T-helper 2 cell treated with Interferon-gamma antibody and Interleukin-4, amounts not matched to agents 100 ng/mL and 5 ng/mL, for 36 hours (primary cell): ENCODE results near the gene TAOK3. TPM values are rescaled to one million over a fixed set of nuclear protein-coding genes. Genes with fewer than 3 reads are reported as not detected.

Experiments used
- intact Hi-C: fragments of 100-400 bp; cut with micrococcal nuclease; formaldehyde crosslinking; loops from one replicate; pipeline ENCODE4 v1.15.1; 2023
- total RNA-seq: library from RNA; stranded (reverse); gene quantifications from 2 replicates; pipeline ENCODE4 v1.2.3, GENCODE V29; 2022

Gene TAOK3
- total RNA-seq, 1 donor from 2014 or later, result 65.9 TPM

DNA sequence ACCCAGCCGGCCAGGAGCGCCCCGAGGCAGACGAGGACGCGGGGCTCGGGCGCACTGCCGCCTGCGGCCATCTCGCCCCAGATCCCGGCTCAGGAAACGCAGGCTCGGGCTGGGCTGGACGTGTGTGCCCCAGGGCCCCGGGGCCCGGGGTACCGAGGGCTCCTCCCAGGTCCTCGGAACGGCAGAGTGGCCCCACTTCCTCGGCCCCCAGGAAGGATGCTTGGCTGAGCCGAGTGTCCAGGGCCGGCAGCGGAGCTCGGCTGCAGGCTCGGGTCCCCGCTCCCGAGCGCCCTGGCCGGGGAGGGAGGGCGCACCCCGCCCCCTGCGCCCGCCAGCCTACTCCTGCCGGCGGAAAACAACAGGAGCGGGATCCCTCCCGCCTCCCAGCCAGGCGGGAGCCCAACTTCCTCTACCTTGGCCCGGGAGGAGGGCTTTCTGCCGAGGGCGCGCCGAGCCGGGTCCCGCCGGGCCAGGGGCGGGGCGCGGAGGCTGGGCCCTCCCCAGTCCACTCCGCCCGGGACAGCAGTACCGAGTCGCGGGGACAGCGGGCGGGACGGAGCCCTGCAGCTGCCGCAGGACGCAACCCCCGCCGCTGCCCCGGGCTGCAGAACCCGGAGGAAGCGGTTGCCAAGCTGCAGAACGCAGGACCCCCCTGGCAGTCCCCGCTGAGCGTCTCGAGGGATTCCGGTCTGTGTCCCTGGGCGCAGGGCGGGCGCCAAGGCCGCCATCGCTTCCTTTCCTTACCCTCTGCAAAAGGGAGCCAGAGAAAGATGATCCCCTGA, 268.9 kb downstream of the TAOK3 start, which contains the start of gene VSIG10:
Gene VSIG10 (minus strand): TSS at position 411 of the 782 bp plus-strand sequence. CDS start 340 bp downstream, at position 71.
- intact Hi-C loops, result loop anchor here (5.0 kb wide), 1 partner anchor 41 kb away; the partner anchor contains the start of gene WSB2

DNA sequence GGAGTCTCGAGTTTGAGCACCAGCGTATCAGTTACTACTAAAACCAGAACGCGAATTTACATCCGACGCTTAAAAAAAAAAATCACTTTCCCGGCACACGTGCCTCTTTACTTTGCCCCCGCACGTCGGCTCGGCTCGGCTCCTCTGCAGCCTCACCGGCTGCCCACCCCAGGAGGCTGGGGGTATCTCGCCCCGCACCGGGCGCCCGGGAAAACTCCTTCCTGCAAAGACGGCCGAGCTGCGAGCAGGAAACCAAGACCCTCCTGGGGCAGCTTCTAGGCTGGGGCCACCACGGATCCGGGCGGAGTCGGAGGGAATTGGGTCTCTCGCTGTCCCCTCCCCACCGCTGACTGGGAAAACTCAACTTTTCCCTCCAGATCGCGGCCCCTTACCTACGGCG, 269.5 kb downstream of the TAOK3 start:
- intact Hi-C loops, result loop anchor here (5.0 kb wide), 1 partner anchor 41 kb away; the partner anchor contains the start of gene WSB2

DNA sequence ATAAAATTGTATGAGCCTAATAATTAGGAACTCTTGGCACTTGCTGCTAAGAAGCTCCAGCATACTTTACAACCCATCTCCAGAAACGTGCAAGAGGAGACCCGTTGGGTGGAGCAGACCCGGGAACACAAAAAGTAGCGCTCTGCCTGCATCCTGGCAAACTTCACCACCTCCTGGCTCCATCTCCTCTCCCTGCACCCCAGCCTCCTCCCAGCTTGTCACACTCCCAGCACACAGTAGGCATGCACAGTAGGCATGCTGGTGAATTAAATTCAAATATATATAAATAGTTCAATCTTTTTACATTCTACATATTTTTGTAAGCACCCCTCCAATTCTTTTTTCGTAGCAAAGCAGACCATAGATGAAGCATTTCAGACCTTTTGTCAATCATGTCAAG, 270.1 kb downstream of the TAOK3 start:
- intact Hi-C loops, result loop anchor here (5.0 kb wide), 1 partner anchor 40 kb away; the partner anchor contains the start of gene WSB2

DNA sequence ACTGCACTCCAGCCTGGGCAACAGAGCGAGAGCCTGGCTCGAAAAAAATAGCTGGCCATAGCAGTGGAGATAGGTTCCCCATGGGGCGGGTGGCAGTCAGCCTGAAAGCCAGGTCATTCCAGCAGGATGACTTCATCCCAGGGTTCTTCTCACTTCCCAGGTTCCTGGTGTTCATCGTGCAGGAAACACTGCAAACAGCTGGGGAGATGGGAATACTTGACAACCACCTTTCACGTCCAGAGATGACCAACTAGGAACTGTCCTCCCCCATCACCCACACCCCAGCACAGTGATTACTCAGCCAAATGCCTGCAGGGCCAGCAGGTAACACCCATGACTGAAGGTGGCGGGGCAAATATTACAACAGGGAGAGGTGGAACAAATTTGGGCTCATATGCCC, 270.6 kb downstream of the TAOK3 start:
- intact Hi-C loops, result loop anchor here (5.0 kb wide), 1 partner anchor 40 kb away; the partner anchor contains the start of gene WSB2

DNA sequence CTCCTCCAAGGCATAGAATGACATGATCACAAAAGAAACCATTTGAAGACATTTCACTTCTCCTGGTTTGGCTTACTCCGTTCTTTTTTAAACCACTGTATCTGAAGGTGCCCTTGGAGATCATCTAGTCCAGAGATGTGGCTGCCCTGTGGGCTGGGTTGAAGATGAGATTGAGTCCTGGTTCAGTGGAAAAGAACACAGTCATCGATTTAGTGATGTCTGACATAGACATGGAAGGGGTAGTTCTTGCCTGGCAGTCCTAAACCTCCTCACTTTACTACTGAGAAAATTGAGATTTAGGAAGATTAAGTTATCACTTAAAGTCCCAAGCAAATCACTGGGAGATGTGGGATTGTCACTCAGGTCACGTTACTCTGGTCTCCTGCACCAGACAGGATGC, 271.7 kb downstream of the TAOK3 start:
- intact Hi-C loops, result loop anchor here (5.0 kb wide), 1 partner anchor 39 kb away; the partner anchor contains the start of gene WSB2

Other genes with a start within 250 kb of the TAOK3 start
- gene PEBP1, start 236.8 kb downstream of the TAOK3 start, total RNA-seq, result 113 and 119 TPM in 2 replicates
- gene SUDS3, start 3.6 kb upstream of the TAOK3 start, total RNA-seq, result 23.8 and 27.7 TPM in 2 replicates